SU-DHL-6 (cell line): ENCODE measurements around the gene TMEM140.

Experiments used
- CTCF ChIP-seq: fragments of 200-600 bp; sonication (generic); IDR thresholded peaks from one replicate; pipeline ENCODE4 v1.5.1; 2017; ENCODE audit warnings: antibody characterized with exemption, mild to moderate bottlenecking, low read length, moderate library complexity; ENCODE audit not compliant: insufficient read depth, poor library complexity, severe bottlenecking
- EZH2phosphoT487 ChIP-seq: fragments of 200-600 bp; sonication (generic), shearing (Covaris generic); conservative IDR thresholded peaks from 2 replicates; pipeline ENCODE4 v1.6.1; 2018; ENCODE audit warnings: mild to moderate bottlenecking, antibody characterized with exemption, low read length, moderate library complexity, mixed read lengths

DNA sequence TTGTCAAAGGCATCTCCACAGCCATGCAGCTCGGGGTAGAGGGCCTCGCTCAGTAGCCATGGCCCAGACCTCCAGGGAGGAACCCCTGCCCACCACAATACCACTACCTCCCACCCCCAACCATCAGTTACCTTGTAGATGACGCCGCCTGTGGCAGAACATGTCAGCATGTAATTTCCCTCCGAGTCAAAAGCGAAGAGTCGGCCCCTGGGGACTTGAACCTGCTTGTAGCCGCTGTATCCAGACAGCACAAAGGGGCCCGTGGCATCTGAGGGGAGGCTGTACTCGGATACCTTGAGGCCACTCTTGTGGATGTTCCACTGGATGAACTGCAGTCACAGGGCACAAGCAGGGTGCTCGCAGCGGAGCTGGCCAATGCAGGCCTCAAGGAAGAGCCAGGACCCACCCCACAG lies 39.0 kb downstream of the TMEM140 start:
- TF ChIP-seq CTCF (no peak), EZH2phosphoT487 (no peak)
